Fibroblast of skin of abdomen (primary cell): ENCODE measurements around the gene ASIC4.
A peak's percentile ranks its signal among the peaks of the same experiment; 100 is the strongest.

Experiments
- DNase-seq: peaks from one replicate; pipeline ENCODE4 v3.0.0-alpha.2; 2013

The ASIC4 gene

DNA sequence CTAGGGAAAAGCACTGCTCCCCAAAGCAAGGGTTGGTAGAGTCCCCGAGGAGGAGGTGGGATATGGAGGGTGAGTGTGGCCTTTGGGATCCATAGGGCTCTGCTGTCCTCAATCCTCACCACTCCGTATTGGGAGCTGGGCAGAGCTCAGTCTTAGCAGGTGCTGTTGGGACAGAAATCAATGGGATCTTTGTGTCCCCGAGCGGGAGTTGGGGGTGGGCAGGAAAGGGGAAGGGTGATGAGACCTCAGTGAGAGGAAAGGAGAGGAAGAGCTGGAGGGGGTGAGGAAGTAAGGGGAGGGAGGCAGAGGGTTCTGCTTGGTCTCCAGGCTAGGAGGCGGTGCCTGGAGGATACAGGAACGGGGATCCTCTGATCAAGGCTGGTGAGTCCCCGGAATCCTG lies 2.6 kb downstream of the ASIC4 start:
- no peak for DNase-seq

DNA sequence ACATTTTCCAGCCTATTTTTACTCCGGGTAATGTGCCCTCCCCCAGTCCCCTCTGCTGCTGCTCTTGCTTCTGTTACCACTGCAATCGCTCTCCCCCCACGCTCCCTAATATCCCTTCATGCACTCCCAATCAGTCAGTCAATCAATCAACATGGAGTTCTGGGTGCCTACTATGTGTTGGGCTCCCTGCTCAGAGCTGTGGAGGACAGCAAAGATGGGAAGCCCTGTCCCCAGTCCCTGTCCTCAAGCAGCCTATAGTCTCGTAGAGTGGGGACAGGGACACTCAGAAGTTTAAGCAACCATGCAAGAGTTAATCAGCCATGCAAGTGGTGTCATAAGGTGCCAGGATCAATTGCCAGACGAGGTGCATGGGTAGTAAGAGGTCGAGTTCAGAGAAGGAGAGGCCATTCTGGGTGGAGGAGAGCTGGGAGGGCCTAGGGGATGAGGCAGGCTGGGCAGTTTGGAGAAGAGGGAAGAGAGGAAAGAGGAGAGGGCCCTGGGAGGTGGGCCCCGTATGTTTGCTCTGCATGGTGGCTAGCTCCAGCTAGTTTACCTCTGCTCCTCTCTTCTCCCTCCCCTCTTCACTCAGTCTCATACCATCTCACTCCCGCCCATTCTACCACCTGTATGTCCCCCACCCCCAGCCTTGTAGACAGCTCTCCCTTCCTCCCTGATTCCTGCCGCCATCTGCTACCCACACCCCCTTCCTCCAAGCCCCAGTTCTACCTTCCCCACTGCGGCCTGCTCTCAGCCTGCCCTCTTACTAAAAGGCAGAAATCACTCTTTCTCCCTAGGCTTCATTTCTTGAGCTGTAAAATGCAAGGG lies 3.9 kb downstream of the ASIC4 start:
- DNase-seq = no peak

DNA sequence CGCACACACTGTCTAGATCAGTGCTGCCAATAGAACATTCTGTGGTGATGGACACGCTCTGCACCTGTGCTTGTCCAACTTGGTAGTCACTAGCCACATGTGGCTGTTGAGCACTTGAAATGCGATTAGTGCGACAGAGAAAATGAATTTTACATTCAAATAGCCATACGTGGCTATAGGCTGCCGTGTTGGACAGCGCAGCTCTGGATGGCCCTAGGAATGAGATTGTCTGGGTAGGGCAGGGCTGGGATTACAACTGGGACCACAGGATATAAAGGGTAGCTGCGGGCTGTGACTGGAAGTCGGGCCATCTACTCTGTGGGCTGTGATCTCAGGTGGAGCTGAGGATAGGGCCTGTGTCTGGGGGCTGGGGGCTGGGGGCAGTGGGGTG lies 5.2 kb downstream of the ASIC4 start:
- no peak for DNase-seq

DNA sequence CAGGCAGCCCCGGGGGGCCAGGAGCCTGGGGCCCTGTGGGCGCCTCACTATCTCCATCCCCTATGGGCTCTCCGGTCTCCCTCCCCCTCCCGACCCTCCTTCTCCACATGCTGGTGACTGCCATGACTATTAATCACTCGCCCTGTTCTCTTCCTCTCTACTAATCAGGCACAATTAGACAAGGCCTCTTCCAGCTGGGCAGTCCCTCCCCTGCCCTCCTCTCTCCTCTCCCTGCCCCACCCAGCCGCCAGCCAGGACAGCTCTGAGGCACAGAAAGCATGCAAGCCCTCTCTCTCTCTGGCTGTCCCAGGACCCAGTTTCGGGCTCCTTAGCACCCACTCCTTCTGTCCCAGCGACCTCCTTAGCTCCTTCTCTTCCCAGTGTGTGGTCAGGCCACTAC lies 5.8 kb downstream of the ASIC4 start:
- no peak for DNase-seq

DNA sequence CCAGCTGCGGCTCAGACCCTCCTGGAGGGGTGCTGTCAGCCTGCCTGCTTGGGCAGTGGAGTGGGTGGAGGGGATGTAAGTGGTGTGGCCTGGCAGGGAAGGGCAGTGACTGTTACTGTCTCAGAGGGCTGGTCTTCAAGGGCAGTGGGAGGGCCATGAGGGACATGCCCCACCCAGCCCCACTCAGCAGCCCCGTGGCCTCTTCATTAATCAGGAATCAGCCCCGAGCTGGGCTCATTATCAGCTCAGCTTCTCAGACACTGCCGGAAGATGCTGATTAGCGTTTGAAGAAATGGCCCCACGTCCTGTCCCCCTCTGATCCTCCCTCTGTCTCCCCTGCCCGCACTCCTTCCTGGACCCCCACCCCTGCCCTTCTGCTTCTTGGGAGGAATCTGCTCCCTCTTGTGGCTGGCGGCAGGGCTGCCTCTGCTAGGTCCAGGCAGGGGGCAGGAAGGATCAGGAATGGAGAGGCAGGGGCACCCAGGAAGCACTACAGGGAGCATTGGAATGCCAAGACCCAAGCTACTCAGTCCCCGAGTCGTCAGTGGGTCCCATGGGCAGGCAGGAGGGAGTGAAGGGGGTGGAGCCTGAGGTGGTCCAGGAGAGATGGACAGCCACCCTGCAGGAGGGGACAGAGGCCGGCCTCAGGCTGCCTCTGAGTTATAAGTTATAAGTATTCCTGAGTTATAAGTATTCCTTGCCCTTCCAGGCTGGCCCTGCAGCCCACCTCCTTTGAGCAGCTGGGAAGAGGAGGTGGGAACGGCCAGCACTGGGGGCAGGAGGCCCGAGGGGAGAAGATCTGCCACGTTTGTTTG lies 7.0 kb downstream of the ASIC4 start:
- DNase-seq = peak; percentile 40

DNA sequence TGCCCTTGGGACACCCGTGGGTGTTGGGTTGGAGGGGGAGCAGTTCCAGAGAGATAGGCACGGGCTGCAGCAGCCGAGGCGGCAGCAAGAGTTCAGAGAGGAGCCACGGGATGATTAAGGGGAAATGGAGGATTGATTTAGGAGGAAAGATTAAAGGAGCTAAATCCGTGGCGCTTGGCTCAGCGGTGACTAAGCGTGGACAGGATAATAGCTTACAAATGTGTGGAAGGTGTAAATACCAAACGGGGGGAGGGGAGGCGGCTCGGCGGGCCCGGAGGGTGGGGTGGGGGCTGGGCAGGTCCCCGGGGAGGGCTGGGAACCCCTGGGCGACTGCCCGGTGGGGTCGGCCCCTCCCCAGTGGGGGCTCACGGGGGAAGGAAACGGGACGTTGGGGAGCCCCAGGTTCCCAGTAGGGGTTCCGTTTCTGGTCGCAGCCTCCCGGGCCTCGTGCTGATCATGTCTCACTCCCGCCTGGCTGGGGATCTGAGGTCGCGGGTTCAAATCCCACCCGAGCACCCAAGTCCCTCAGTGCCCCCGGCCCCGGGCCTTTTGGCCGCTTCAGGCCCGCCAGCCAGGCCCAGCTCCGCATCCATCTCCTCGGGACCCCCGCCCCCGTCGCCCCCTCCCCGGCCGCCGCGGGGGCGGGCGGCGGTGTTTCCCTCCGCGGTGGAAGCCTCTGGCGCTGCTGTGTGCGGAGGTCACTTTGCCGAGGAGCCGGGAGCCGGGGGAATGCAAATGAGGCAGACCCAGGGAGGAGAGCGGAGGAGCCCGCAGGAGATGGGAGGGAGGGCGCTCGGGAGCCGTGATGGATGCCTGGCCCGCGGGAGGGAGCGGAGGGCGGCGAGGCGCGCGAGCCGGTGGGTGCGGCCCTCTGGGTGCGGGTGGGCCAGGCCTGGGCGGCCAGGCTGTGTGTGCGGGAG lies 8.1 kb downstream of the ASIC4 start:
- peak; percentile 92 for DNase-seq

DNA sequence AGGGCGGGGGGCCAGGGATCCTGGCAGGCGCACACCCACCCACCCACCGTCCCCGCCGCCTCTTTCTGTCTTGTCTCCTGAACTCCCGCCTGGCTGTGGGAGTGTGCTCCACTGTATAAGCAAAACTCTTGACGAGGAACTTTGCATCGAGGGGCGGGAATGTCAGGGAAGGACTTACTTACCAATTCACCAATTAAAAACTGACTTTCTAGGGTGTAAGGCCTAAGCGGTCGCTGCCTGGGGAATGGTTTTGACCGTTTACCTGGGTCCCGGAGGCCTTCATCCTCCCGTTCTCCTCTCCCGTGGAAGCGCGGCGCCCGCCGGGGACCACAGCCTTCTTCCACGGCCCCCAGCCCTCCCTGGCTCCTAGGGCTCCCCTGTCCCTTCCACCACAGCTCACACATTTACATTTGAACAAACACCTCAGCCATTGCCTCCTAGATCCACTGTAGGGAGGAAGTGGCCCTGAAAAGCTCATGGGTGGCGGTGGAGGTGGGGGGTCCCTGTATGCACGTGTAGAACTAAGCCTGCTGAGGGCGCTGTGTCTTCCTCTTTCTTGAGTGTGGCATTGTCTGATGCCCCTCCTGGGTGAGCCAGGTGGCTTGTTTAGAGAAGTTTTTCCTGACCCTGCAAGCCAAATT lies 8.9 kb downstream of the ASIC4 start:
- DNase-seq = peak; percentile 26

DNA sequence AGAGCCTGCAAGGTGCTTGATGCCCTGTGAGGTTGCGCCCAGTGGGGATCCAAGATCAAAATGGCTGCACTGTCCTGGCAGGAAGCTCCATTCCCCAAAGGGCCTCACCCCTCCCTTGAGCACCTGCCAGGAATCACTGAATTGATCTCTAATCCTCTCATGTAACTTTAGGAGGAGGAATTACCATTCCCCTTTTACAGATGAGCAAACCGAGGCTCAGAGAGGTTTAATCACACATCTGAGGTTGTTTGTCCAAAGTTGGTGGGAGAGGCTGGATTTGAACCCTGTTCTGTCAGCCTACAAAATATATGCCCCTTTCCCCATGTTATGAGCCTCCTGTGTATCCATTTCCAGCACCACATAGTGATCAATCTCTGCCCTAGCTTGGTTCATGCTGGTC lies 10.5 kb downstream of the ASIC4 start:
- DNase-seq = no peak

DNA sequence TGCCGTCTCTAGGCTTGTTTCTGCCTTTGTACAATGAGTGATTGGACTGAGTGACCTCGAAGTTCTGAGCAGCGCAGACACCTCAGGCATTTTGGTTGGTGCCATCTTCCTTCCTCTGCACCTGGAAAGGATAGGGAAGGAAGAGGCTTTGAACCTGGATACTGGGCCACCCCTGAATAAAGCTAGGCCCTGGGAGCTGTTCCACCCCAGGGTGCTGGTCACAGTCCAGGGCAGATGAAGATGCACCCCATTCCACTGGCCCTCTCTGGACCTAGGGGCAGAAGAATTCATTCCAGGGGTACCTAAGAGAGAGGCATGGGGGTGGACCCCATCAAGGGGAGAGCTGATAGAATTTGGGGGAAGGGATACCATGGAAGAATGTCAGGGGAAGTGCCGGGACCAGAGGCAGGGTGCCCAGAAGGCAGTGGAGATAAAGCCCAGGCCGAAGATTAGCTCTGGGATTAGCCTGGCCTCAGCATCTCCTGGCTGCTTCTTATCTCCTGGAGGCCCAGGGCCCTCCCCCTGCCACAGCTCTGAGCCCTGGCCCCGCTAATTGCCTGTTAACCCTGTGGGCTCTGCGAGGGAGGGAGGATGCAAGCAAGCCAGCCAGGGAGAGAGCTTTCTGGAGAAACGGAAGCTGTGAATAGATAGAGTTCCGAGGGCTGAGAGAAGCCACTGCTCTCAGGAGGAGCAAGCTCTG lies 11.4 kb downstream of the ASIC4 start:
- DNase-seq = no peak

DNA sequence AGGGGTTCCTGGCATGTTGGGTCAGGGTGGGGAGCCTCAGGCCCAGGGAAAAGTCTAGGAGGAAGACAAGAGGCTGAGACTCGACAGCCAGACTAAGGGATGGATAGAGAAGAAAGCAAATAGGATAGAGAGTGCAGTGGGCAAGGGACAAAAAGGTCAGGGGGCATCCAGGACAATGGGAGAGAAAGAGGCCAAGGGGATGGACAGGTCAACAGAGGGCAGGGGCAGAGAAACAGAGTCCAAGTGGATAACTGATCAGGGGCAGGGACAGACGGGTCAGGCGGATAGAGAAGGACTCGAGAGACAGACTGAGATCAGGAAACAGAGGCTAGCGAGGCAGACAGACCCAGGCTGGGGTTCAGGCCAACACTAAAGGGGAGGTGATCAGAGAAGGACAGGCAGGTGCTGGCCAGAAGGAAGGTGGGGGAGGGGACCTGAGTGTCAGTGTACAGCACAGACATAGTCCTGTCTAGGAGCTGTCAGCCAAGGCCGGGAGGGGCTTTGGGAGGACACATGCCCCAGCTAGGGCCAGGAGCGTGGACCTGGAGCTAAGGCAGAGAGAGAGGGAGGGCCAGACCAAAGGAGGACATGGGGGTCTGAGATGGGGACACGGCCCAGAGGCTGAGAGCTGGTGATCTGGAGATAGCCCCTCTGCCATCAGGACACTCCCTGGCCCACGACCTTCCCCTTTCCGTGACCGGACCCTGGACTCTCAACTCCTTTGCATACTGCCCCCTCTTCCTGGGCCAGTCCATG lies 12.2 kb downstream of the ASIC4 start:
- no peak for DNase-seq

DNA sequence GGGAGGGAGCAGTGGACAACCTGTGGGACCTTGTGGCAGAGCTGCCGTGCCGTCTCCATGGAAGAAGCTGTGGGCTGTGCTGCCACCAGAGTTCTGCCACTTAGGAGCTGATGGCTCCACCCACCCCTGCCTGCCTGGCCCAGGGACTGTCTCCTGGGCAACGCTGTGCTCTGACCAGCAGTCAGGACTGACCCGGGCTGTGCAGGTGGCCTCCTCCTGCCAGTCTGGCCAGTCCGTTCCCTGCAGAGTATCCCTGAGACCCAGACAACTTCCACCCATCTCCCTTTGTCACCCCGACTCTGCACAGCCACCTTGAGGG lies 12.8 kb downstream of the ASIC4 start:
- DNase-seq = no peak

DNA sequence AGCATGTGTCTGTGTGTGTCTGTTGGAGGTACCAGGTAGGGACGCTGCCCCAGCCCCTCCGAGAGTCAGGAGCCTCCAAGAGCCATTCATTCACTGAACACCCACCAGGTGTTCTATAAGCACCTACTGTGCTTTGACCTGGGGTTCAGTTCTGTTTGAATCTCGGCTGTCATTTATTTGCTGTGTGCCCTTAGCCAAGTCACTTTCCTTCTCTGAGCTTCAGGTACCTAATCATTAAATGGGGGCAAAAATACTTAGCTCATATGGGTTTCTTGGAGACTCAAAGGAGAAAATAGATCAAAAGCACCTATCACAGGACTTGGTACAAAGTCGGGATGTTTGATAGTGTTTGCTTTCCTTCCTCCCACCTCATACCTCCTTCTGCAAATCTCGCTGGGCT lies 13.2 kb downstream of the ASIC4 start:
- no peak for DNase-seq

DNA sequence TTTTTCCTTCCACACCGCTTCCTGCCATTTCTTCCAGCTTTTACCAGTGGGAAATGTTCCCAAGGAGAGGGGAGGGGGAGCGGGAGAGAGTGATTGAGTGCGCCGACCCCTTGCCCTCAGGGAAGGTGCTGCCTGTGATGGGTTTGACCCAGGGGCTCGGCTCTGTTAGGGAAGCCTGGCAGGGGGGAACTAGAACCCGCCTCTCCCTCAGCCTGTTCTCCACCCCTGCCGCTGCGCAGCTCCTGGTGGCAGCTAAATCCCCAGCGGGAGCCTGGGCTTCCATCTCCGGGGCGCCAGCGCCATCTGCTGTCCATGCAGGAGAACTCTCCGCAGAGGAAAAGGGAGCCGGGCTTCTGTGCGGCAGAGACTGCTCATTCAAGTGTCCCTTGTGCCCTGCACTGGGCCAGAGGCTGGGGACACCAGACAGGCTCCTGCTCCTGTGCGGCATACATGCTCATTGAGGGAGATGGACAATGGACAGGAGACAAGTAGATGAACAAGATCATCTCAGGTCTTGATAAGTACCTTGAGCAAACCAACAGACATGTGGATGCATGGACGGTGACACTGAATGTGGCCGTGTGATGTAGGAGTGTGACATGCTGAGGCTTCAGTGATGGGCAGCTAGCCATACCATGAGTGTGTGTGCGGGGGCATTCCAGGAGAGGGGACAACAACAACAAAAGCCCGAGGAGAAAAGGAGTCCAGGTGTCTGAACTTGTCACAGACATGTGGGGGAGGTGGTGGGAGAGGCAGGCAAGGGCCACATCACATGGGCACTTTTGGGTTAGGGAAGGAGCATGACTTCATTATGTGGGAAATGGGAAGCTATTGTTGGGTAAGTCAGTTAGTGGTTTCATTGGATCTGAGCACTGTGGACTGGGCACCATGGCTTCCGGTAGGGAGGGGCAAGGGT lies 16.0 kb downstream of the ASIC4 start:
- peak; percentile 81 for DNase-seq

DNA sequence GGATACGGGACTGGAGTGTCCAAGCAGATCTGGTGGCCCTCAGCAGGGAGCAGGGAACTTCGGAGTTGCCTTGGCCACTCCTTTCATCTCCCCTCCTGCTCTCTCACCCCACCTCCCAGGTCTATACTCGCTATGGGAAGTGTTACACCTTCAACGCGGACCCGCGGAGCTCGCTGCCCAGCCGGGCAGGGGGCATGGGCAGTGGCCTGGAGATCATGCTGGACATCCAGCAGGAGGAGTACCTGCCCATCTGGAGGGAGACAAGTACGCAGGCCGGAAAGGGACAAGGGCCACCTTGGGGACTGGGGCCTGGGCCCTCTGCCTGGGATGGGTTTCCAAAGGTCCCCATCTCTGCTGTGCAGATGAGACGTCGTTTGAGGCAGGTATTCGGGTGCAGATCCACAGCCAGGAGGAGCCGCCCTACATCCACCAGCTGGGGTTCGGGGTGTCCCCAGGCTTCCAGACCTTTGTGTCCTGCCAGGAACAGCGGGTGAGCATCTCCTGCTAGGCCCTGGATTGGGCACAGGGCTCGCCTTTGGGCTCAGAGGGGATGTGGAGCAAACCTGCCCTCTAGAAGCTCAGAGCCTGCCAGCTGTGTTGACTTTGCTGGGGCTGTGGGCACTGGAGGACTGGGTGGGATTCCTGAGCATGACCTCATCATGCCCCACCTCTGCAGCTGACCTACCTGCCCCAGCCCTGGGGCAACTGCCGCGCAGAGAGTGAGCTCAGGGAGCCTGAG lies 17.5 kb downstream of the ASIC4 start:
- no peak for DNase-seq

DNA sequence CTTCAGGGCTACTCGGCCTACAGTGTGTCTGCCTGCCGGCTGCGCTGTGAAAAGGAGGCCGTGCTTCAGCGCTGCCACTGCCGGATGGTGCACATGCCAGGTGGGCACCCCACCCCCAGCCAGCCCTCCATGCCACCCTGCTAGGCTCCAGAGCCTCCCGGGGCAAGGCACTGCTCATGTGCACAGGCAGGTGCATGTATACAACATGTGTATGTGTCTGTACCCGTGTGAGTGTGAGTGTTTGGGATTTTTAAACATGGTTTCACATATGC lies 18.0 kb downstream of the ASIC4 start:
- DNase-seq = no peak

DNA sequence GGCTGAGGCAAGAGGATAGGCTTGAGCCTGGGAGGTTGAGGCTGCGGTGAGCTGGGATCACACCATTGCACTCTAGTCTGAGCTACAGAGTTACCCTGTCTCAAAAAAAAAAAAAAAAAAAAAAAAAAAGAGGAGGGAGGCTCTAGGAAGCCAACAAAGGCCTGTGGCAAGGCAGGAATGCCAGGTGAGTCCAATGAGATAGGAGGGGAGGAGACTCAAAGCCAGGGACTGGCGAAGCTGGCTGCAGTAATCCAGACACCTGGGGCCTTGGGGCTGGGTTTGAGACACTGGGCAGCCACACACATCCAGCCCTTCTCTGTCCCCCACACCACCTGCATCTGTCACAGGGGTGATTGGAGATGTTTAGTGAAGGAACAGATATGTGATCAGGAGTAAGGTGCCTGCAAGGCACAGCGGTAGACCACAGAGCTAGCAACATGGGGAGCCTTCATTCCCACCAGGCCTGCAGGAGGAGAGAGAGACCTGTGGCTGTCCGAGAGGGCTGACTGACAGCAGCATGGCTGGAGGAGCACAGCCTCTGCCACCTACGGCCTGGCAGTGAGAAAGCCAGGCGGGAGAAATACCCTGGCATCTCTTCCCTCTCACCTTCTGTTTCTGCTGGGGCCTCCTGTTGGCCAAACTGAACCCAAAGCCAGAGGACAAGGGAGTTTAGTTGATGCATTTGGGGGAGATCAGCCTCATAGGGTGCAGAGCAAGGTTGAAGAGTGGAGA lies 19.8 kb downstream of the ASIC4 start:
- DNase-seq = no peak

DNA sequence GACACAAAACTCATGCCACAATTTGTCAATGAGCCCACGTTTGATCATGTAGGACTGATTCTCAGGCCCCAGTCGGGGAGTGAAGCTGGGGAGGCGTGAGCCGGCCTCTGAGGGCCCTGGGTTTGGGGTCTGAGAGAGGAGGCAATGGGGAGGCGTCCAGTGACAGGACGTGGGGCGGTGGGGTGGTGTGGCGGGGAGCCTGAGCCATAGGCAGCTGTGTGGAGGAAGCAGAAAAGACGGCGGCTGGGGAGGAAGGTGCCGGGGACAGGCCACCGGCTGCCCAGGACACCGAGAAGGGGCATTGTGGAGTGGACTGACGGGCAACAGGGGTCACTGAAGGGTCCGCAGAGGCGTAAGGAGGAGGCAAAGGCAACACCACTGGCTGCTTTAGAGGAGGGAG lies 22.1 kb downstream of the ASIC4 start:
- DNase-seq = no peak

DNA sequence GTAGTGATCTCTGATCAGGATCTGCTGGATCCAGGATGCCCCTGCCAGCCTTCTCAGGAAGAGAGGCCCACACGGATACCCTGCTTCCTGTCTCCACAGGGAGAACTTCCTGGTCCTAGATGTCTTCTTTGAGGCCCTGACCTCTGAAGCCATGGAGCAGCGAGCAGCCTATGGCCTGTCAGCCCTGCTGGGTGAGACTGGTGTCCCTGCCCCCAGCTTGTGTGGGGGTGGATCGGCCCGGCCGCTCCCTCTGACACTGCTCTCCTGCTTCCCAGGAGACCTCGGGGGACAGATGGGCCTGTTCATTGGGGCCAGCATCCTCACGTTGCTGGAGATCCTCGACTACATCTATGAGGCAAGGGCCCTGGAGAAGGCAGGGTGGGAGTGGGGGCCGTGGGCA lies 22.7 kb downstream of the ASIC4 start:
- DNase-seq = no peak
